Mesothelial cell of epicardium (in vitro differentiated cells): Measurements from ENCODE around the gene ZNF189. TPM values are rescaled to one million over a fixed set of nuclear protein-coding genes. Genes with fewer than 3 reads are reported as not detected.
"Not testable (repeated sequence)": the region's sequence is repeated elsewhere in the genome, so short reads cannot be mapped to it uniquely, and the experiment has no call there.

Experiments used
- DNase-seq, 2 experiments: peaks; one replicate each; pipeline ENCODE4 v3.0.0; 2021; ENCODE audit warnings: low spot score in 2 of 2; ENCODE audit not compliant: unreplicated experiment in 2 of 2
- H3K27ac Mint-ChIP-seq: 2 replicates; pipeline ENCODE4 v1.8.0; 2021; ENCODE audit warnings: mixed read lengths
- H3K27me3 Mint-ChIP-seq: 2 replicates; pipeline ENCODE4 v1.8.0; 2021; ENCODE audit warnings: low read depth, mixed read lengths
- H3K36me3 Mint-ChIP-seq: 2 replicates; pipeline ENCODE4 v1.8.0; 2021; ENCODE audit warnings: mixed read lengths
- H3K4me1 Mint-ChIP-seq: 2 replicates; pipeline ENCODE4 v1.8.0; 2021; ENCODE audit warnings: mixed read lengths
- H3K4me3 Mint-ChIP-seq: 2 replicates; pipeline ENCODE4 v1.8.0; 2021; ENCODE audit warnings: mild to moderate bottlenecking, moderate library complexity, mixed read lengths
- H3K9me3 Mint-ChIP-seq: 2 replicates; pipeline ENCODE4 v1.8.0; 2021; ENCODE audit warnings: mixed read lengths
- CTCF ChIP-seq: fragments of 200-600 bp; sonication (generic); IDR thresholded peaks from one replicate; pipeline ENCODE4 v1.5.0; 2021; ENCODE audit warnings: antibody characterized with exemption; ENCODE audit not compliant: unreplicated experiment
- total RNA-seq: library from RNA; stranded (reverse); gene quantifications from 3 replicates; pipeline ENCODE4 v1.2.1, GENCODE V29; 2021

Gene ZNF189
- total RNA-seq, 1 donor from 2014 or later: 32.1 TPM

DNA sequence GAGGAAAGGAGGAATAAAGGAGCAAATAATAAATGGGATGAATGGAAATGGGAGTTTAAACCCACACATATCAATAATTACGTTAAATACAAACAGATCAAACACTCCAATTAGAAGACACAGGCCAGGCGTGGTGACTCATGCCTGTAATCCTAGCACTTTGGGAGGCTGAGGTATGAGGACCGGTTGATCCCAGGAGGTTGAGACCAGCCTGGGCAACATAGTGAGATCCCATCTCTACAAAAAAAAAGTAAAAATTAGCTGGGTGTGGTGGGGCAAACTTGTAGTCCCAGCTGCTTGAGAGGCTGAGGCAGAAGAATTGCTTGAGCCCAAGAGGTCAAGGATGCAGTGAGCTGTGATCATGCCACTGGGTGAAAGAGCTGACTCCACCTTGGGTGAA is 17.5 kb upstream of the ZNF189 start:
- peaks cover 42% of the 10 kb centered on the region for H3K9me3 Mint-ChIP-seq
- DNase-seq: no peak
- no peak overlapping the region for H3K27ac Mint-ChIP-seq
- H3K4me1 Mint-ChIP-seq: peaks cover under 1% of the 10 kb centered on the region
- no peak for TF ChIP-seq CTCF
- H3K27me3 Mint-ChIP-seq: no peaks in the 10 kb centered on the region
- H3K36me3 Mint-ChIP-seq: peaks cover 19% of the 10 kb centered on the region
- H3K4me3 Mint-ChIP-seq: no peak overlapping the region

DNA sequence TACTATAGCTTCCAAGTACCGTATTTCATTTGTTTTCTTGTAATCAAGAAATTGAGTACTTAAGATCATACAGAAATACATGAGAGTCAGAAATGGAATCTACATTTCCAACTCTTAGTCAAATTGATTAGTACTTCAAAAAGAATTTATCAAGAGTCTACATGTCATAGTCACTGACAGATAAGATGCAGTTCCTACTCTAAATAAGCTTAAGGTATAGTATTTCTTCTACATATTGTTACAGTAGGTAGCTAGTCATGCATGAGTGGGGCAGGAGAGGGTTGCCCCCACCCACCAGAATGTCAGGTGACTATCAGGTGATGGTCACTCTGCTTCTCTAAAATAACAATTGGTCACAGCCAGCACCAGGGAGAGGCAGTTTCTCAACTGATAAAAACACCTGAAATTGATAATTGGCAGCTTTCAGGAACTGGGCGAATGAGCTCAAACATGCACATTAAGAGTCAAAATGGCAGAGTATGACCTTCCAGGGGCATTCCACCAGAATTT is 16.8 kb upstream of the ZNF189 start:
- Mint-ChIP-seq H3K36me3 (peaks cover 21% of the 10 kb centered on the region), H3K4me3 (no peak overlapping the region), H3K4me1 (no peaks in the 10 kb centered on the region), H3K9me3 (peaks cover 44% of the 10 kb centered on the region), H3K27me3 (no peaks in the 10 kb centered on the region), H3K27ac (no peak overlapping the region)
- DNase-seq: no peak
- TF ChIP-seq CTCF: no peak

DNA sequence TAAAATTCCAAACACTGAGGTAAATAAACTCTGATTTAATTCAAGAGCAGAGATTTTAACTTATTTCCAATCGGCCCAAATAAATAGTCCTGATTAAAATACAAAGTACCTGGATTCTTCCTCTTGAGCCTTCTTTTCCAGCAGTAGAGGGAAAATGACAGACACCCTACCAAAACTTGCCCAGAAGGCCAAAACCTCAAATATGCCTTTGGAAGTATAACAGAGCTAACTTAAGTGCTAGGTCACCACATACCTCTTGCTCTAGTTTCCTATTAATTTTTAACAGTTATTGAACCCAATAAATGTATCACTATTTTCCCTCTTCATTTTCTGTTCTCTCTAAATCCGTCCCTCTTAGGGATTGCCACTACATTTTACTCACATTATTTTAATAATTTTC is 15.3 kb upstream of the ZNF189 start:
- TF ChIP-seq CTCF: no peak
- Mint-ChIP-seq H3K4me1 (no peaks in the 10 kb centered on the region), H3K27ac (no peak overlapping the region), H3K9me3 (peaks cover 34% of the 10 kb centered on the region), H3K27me3 (no peaks in the 10 kb centered on the region), H3K4me3 (no peak overlapping the region), H3K36me3 (peaks cover 21% of the 10 kb centered on the region)
- DNase-seq: no peak

DNA sequence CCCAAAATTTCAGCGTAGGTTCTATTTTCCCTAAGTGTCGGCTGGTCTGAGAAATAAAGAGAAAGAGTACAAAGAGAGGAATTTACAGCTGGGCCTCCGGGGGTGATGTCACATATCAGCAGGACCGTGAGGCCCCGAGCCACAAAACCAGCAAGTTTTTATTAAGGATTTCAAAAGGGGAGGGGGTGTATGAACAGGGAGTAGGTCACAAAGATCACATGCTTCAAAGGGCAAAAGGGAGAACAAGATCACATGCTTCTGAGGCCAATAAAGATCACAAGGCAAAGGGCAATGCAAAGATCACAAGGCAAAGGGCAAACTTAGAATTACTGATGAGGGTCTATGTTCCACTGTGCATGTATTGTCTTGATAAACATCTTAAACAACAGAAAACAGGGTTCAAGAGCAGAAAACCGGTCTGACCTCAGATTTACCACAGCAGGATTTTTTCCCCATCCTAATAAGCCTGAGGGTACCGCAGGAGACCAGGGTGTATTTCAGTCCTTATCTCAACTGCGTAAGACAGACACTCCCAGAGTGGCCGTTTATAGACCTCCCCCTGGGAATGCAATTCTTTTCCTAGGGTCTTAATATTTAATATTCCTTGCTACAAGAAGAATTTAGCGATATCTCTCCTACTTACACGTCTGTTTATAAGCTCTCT is 13.6 kb upstream of the ZNF189 start, which contains the start of gene BAAT:
TSS of gene BAAT (minus strand) at position 134 of the 664 bp plus-strand sequence. CDS start 13,602 bp downstream, outside the sequence.
- H3K27ac Mint-ChIP-seq, H3K4me1 Mint-ChIP-seq, DNase-seq, H3K4me3 Mint-ChIP-seq, H3K27me3 Mint-ChIP-seq: not testable (repeated sequence)
- peaks cover 24% of the 10 kb centered on the region for H3K9me3 Mint-ChIP-seq
- H3K36me3 Mint-ChIP-seq: peaks cover 27% of the 10 kb centered on the region

GRCh38 chr9:101387871-101388506 is 10.7 kb upstream of the ZNF189 start:
- no peak for TF ChIP-seq CTCF
- Mint-ChIP-seq H3K4me1 (no peaks in the 10 kb centered on the region), H3K9me3 (peaks cover 36% of the 10 kb centered on the region), H3K36me3 (peaks cover 56% of the 10 kb centered on the region), H3K27me3 (no peaks in the 10 kb centered on the region), H3K27ac (no peak overlapping the region), H3K4me3 (no peak overlapping the region)
- no peak for DNase-seq

DNA sequence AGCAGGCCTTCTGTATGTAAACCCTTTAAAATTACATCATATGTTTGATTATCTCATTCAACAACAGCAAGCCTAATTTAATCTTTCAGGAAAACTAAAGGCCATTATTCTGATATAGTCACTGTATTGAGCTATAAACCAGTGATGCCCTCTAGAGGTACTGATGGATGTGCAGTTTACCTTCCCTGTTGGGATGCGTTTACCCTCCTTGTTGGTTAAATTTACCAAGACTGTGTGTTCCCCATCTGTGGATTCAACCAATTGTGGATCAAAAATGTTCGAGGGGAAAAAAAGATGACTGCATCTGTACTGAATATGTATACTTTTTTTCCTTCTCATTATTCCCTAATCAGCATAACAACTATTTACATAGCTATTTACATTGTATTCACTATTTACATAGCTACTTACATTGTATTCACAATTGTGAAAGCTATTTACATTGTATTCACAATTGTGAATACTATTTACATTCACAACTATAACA is 10.1 kb upstream of the ZNF189 start:
- peaks cover 60% of the 10 kb centered on the region for H3K36me3 Mint-ChIP-seq
- no peak overlapping the region for H3K27ac Mint-ChIP-seq
- no peaks in the 10 kb centered on the region for H3K27me3 Mint-ChIP-seq
- H3K4me3 Mint-ChIP-seq: no peak overlapping the region
- H3K9me3 Mint-ChIP-seq: peaks cover 41% of the 10 kb centered on the region
- no peak for DNase-seq
- no peak for TF ChIP-seq CTCF
- H3K4me1 Mint-ChIP-seq: no peaks in the 10 kb centered on the region
